PC-9 (cell line): Measurements from ENCODE around the gene TMEM250. TPM values are rescaled to one million over a fixed set of nuclear protein-coding genes. Genes with fewer than 3 reads are reported as not detected.

Experiments
- BruUV-seq: library from RNA; stranded (reverse); fragments of 400-500 nt; replicated peaks from 2 replicates; lab custom pipeline; 2021; lab: Mats Ljungman, UMichigan
- CTCF ChIA-PET: fragments of 300-600 bp; sonication (Branson Sonifier 250); formaldehyde crosslinking; loops from one replicate; lab custom pipeline; 2022; ENCODE audit warnings: antibody characterized with exemption; lab: Charles Lee
- POLR2A ChIA-PET: fragments of 300-600 bp; sonication (Branson Sonifier 250); formaldehyde crosslinking; loops from one replicate; lab custom pipeline; 2022; ENCODE audit warnings: antibody characterized with exemption; ENCODE audit not compliant: unreplicated experiment; lab: Charles Lee
- DNase-seq, 2 experiments: peaks; one replicate each; pipeline versions ENCODE4 v3.0.0 to v3.0.0-alpha.2; 2015 to 2022; ENCODE audit warnings: mixed read lengths in 1 of 2
- H2AFZ ChIP-seq: fragments of 200-600 bp; sonication (generic); 2 replicates; pipeline ENCODE4 v1.8.1; 2017; ENCODE audit warnings: antibody characterized with exemption
- H3F3A ChIP-seq: fragments of 200-600 bp; sonication (generic); 2 replicates; pipeline ENCODE4 v1.8.1; 2017; ENCODE audit warnings: antibody characterized with exemption, mild to moderate bottlenecking, low read depth; ENCODE audit not compliant: insufficient read depth
- H3K27ac ChIP-seq: fragments of 200-600 bp; sonication (generic); 2 replicates; pipeline ENCODE4 v1.6.1; 2016; ENCODE audit warnings: mixed run types
- H3K27me3 ChIP-seq: fragments of 200-600 bp; sonication (generic); 2 replicates; pipeline ENCODE4 v1.6.1; 2016; ENCODE audit warnings: low read depth, mixed run types; ENCODE audit not compliant: insufficient read depth
- H3K36me3 ChIP-seq: fragments of 200-600 bp; sonication (generic); 2 replicates; pipeline ENCODE4 v1.6.1; 2016; ENCODE audit warnings: low read depth, mixed run types
- H3K4me1 ChIP-seq: fragments of 200-600 bp; sonication (generic); replicated peaks from 2 replicates; pipeline ENCODE4 v1.6.1; 2016; ENCODE audit warnings: mixed run types; ENCODE audit not compliant: insufficient read depth
- H3K4me2 ChIP-seq: fragments of 200-600 bp; sonication (generic); 2 replicates; pipeline ENCODE4 v1.6.1; 2017; ENCODE audit warnings: mixed run types
- H3K4me3 ChIP-seq: fragments of 200-600 bp; sonication (generic); 2 replicates; pipeline ENCODE4 v1.6.1; 2016; ENCODE audit warnings: mixed run types
- H3K79me2 ChIP-seq: fragments of 200-600 bp; sonication (generic); 2 replicates; pipeline ENCODE4 v1.6.1; 2017; ENCODE audit warnings: low read depth, mixed run types
- H3K9me2 ChIP-seq: fragments of 200-600 bp; sonication (generic); 2 replicates; pipeline ENCODE4 v1.8.1; 2017; ENCODE audit warnings: mild to moderate bottlenecking; ENCODE audit not compliant: insufficient read depth
- H3K9me3 ChIP-seq: fragments of 200-600 bp; sonication (generic); 2 replicates; pipeline ENCODE4 v1.8.1; 2016; ENCODE audit warnings: low read depth; ENCODE audit not compliant: insufficient read depth
- H4K20me1 ChIP-seq: fragments of 200-600 bp; sonication (generic); 2 replicates; pipeline ENCODE4 v1.8.1; 2017; ENCODE audit not compliant: insufficient read depth
- EZH2 ChIP-seq: fragments of 200-600 bp; sonication (generic); IDR thresholded peaks from 2 replicates; pipeline ENCODE4 v1.8.0; 2017; ENCODE audit warnings: antibody characterized with exemption, low read depth
- intact Hi-C: fragments of 100-400 bp; cut with micrococcal nuclease; formaldehyde crosslinking; loops from one replicate; pipeline ENCODE4 v1.10.0; 2022; ENCODE audit not compliant: unreplicated experiment
- total RNA-seq: library from RNA; stranded (reverse); gene quantifications from 2 replicates; pipeline ENCODE4 v1.2.3, GENCODE V29; 2021
- TF ChIP-seq, protein P1 (sequence below): fragments of 200-600 bp; sonication (generic); conservative IDR thresholded peaks from 2 replicates; pipeline ENCODE4 v1.6.1; 2017; ENCODE audit warnings: mixed run types, antibody characterized with exemption, mild to moderate bottlenecking, moderate library complexity

TMEM250 gene
- total RNA-seq, 1 experiment from 2014 or later = 73.8 TPM

- intact Hi-C loops = no loop called here
Measured at GRCh38 chr9:136131629-136132511, 13.2 kb upstream of the TMEM250 start.

GRCh38 chr9:136129176-136129575 lies 10.5 kb upstream of the TMEM250 start:
- Histone ChIP-seq H3K4me3 (no peak overlapping the region), H3K9me3 (no peaks in the 10 kb centered on the region), H3K36me3 (no peaks in the 10 kb centered on the region), H3K27ac (no peak overlapping the region), H2AFZ (no peak overlapping the region), H3F3A (no peaks in the 10 kb centered on the region), H3K9me2 (no peaks in the 10 kb centered on the region), H3K79me2 (no peaks in the 10 kb centered on the region), H3K4me1 (no peaks in the 10 kb centered on the region), H3K4me2 (no peak overlapping the region), H4K20me1 (no peaks in the 10 kb centered on the region), H3K27me3 (peaks cover 88% of the 10 kb centered on the region)
- ChIA-PET CTCF (no interaction called here), POLR2A (interaction anchor here (0.7 kb wide), 1 partner anchor 181 kb away, joined by 5 read pairs; no protein-coding TSS in a partner anchor)
- DNase-seq = no peak
- TF ChIP-seq EZH2 = no peak
- TF ChIP-seq, protein P1, sequence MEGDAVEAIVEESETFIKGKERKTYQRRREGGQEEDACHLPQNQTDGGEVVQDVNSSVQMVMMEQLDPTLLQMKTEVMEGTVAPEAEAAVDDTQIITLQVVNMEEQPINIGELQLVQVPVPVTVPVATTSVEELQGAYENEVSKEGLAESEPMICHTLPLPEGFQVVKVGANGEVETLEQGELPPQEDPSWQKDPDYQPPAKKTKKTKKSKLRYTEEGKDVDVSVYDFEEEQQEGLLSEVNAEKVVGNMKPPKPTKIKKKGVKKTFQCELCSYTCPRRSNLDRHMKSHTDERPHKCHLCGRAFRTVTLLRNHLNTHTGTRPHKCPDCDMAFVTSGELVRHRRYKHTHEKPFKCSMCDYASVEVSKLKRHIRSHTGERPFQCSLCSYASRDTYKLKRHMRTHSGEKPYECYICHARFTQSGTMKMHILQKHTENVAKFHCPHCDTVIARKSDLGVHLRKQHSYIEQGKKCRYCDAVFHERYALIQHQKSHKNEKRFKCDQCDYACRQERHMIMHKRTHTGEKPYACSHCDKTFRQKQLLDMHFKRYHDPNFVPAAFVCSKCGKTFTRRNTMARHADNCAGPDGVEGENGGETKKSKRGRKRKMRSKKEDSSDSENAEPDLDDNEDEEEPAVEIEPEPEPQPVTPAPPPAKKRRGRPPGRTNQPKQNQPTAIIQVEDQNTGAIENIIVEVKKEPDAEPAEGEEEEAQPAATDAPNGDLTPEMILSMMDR = no peak
- no TSS peak for BruUV-seq
- intact Hi-C loops = no loop called here

More at GRCh38 chr9:136131629-136132511, 13.2 kb upstream of the TMEM250 start:
- Histone ChIP-seq H3K9me3 (no peaks in the 10 kb centered on the region), H2AFZ (no peak overlapping the region), H3K4me1 (0 out of 2 replicates have a peak, but pooled peaks cover 2% of the 10 kb centered on the region), H3K4me2 (no peak overlapping the region), H4K20me1 (no peaks in the 10 kb centered on the region), H3K9me2 (no peaks in the 10 kb centered on the region), H3K36me3 (no peaks in the 10 kb centered on the region), H3K4me3 (no peak overlapping the region), H3K27ac (no peak overlapping the region), H3F3A (no peaks in the 10 kb centered on the region), H3K79me2 (no peaks in the 10 kb centered on the region), H3K27me3 (peaks cover 86% of the 10 kb centered on the region)
- TF ChIP-seq EZH2 = no peak
- TF ChIP-seq, protein P1 = no peak
- ChIA-PET CTCF (interaction anchor here (0.6 kb wide), 1 partner anchor 142 kb away, joined by 5 read pairs; no protein-coding TSS in a partner anchor), POLR2A (no interaction called here)
- no TSS peak for BruUV-seq
- no peak for DNase-seq

- H3K27me3 ChIP-seq = peaks cover 81% of the 10 kb centered on the region
- intact Hi-C loops = no loop called here
Measured at GRCh38 chr9:136128436-136128835, 9.8 kb upstream of the TMEM250 start.

More at GRCh38 chr9:136128436-136128835, 9.8 kb upstream of the TMEM250 start:
- Histone ChIP-seq H3K4me3 (no peak overlapping the region), H3K9me3 (no peaks in the 10 kb centered on the region), H3K4me2 (no peak overlapping the region), H3F3A (no peaks in the 10 kb centered on the region), H4K20me1 (no peaks in the 10 kb centered on the region), H2AFZ (no peak overlapping the region), H3K4me1 (no peaks in the 10 kb centered on the region), H3K9me2 (no peaks in the 10 kb centered on the region), H3K27ac (no peak overlapping the region), H3K36me3 (no peaks in the 10 kb centered on the region), H3K79me2 (no peaks in the 10 kb centered on the region)
- no peak for TF ChIP-seq EZH2
- TF ChIP-seq, protein P1 = no peak
- CTCF ChIA-PET = interaction anchor here (0.7 kb wide), 1 partner anchor 48 kb away, joined by 3 read pairs; no protein-coding TSS in a partner anchor
- DNase-seq = no peak
- no TSS peak for BruUV-seq
- POLR2A ChIA-PET = no interaction called here
